Activated T-helper 1 cell treated with Interleukin-2 at 50 U/mL for 16 hours (primary cell): Measurements from ENCODE around the gene DMXL2.
"Not testable (repeated sequence)": the region's sequence is repeated elsewhere in the genome, so short reads cannot be mapped to it uniquely, and the experiment has no call there.

Source experiments
- DNase-seq: peaks from one replicate; pipeline ENCODE4 v3.0.0-alpha.2; 2020; ENCODE audit warnings: low read depth

Gene DMXL2

DNA sequence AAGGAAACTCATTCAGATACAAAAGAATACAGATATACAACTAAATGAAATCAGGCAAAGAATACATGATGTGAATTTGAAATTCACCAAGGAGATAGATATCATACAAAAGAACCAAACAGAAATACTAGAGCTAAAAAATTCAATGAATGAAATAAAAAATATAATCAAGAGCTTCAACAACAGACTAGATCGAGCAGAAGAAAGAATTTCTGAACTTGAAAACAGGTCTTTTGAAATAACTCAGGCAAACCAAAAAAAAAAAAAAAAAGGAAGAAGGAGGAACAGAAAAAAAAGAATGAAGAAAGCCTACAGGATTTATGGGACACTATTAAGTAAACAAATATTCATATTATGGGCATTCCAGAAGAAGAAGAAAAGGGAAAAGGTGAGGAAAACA is 137.8 kb downstream of the DMXL2 start:
- DNase-seq = no peak

DNA sequence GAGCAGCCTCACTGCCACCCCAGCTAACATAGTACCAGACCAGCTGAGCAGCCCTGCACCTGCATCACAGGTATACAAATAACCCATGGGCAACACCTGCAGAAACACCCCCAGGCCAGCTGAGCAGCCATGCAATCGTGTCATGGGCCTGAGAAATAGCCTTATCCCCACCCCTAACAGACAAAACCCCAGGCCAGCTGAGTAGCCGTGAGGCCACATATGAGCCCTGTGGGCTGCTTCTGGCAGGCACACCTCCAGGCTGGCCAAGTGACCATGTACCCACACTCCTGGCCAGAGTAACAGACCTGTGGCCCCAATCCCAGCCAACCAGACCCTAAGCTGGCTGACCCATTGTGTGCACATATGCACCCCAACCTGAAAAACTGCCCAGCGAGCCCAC is 138.6 kb downstream of the DMXL2 start:
- DNase-seq = no peak

DNA sequence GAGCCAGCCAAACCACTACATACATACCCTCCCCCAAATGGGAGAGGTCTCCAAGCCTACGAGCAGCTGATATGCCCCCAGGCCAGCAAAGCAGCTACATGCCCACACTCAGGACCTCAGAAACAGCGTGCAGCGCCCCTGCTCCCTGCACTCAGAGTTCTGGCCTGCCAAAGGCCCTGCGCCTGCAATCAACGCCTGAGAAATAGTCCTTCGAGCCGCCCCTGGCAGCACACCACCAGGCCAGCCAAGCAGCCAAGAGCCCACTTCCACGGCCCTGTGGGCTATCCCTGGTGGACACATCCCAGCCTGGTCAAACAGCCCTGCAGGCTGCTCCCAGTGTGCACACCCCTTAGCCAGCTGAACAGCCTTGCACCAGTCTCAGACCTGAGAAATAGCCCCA is 139.1 kb downstream of the DMXL2 start:
- no peak for DNase-seq

DNA sequence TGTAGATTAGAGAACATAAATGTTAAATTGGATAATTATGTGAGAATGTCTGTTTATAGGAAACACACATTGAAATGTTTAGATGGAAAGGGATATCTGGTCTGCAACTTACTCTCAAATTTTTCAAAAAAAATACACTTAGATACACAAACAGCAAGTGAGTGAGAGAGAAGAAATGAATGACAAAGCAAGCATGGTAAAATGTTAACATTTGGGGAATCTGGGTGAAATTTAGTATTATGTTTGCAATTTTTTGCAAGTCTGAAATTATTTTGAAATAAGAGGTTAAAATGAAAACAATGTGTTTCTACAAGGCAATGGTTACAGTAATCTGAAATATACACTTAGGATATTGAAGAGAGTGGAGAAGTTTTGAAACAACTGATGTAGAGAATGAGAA is 146.8 kb downstream of the DMXL2 start:
- DNase-seq = no peak

DNA sequence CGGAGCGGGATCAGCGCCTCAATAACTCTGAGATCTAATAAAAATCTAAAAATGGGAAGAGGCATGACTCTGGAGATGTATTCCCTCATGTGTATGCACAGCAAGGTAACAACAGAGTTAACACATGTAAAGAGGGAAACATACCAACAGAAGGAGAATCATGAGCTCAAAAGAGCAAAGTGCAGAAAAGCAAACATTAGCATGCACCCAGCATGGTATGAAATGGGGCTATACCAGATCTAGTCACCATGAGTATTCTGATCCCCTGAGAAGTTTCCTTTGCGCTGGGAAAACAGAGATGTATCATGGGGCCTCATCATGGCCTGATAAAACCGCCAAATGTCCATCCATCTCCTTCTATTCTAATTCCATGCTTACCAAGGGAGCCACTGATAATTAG is 152.1 kb downstream of the DMXL2 start:
- DNase-seq = no peak

DNA sequence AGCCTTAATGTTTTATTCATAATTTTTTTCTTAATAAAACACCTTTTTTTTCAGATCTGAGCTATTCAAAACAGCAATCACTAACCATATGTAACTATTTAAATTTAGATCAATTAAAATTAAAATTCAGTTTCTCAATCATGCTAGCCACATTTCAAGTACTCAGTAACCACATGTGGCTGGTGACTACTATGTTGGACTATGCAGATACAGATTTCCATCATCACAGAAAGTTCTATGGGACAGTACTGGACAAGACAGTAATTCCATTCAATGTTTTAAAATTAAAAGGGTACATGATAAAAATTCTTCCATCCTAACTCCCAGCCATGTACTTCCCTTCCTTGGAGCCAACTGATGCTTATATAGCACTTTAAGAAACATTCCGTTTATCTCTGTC is 161.8 kb downstream of the DMXL2 start:
- DNase-seq = no peak

DNA sequence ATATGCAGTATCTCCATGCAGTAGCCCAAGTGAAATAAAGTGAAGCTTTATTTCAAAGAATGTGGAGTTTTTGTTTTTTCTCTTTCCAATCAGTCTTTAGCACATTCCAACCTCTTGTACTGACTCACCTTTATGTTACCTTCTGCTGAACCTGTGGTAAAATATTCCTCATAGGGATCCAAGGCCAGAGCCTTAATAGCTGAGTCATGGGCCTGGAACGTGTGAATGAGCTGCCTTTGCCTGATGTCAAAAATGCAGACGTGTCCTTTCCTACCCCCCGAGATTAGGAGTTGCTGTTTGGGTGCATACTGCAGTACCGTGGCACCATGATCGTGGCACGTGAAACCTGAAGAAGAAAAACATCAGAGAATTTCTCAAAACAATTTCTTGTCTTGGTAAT is 172.6 kb downstream of the DMXL2 start:
- DNase-seq = no peak

DNA sequence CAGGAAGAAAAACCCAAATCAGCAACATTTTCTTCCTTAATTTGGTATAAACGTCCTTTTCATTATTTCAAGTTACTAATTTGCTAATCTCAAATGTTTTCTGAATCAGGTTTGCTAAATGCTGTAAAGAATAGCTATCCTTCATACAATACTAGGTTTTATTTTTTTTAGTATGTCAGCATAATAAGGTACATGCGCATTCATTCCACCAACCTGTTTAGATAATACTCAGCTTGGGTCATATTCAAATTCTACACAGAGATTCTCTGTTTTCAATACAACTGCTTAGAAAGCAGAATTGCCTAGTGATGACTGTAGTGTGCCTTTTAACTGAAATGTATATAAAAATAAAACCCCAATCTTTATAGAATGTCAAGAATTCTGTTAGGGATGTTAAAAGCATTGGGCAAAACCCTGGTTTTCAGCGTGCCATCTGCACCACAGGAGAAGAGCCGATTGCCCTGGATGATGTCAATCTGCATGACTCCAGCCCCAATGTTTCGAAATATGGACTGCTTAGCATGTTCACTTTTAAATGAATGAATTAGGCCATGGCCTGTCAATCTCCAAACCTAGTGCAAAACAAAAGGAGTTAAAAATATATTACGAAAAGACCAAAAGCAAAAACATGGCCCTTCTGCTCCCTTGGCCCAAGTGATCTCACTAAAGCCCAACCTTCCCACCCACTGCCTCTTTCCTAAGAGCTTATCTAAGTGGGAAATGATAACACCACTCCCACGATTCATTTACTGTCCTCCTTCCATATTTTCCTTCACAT is 173.8 kb downstream of the DMXL2 start:
- no peak for DNase-seq

DNA sequence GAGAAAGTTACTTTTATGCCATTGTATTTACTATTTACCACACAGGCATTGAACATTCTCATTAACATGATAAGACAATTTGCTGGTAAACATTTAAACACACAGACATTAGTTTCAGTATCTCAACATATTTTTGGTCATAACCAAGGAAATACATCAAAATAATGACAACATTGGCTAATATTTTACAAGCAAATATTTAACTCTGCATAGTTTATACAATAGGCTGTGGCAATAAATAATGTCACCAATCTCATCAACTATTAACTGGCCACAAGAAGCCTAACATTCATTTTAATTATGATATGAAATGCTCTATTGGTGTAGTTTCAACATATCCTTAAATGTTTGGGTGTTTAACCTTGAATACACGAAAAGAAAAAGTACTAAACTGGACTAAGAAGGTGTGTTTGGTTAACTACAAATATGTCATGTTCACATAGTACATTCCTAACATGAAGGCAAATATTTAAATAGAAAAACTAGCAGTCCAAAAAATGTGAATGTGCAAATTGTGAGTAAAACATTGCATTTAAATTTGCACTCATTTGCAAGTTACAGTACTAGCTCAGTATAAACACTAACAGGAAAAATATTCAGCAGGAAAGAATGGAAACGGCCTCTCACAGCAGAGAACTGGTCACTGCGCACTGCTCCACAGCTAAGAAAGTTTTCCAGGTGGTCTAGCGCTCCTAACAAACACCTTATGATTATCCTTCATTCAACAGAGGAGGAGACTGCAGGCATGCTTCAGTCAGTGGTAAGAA is 174.5 kb downstream of the DMXL2 start:
- no peak for DNase-seq

DNA sequence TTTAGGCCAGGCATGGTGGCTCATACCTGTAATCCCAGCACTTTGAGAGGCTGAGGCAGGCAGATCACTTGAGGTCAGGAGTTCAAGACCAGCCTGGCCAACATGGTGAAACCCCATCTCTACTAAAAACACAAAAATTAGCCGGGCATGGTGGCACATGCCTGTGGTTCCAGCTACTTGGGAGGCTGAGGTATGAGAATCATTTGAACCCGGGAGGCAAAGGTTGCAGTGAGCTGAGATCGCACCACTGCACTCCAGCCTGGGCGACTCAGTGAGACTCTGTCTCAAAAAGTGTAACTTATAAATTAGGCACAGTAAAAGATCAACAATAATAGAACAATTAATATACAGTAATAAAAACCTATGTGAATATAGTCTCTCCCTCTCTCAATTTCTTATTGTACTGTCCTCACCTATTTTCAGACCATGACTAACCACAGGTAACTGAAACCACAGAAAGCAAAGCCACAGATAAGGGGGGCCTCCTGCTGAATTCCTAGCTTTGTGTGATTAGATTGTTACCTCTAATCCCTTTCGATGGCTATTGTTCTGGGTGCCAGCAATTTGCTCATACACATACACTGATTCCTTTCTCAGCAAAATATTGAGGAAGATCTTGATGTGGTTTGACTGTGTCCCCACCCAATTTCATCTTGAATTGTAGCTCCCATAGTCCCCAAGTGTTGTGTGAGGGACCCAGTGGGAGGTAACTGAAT is 176.4 kb downstream of the DMXL2 start:
- DNase-seq = not testable (repeated sequence)

DNA sequence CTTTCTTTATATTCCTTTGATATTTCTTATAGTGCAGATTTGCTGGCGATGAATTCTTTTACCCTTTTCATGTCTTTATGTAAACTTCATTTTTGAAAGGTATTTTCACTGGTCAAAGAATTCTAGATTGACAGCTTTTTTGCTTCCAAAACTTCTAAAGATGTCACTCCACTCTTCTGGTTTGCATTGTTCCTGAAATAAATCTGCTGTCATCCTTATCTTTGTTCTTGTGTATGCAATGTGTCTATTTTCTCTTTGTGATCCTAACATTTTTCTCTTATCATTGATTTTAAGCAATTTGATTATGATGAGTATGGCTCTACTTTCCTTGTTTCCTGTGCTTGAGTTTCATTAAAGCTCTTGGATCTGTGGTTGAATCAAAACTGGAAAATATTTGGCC is 177.8 kb downstream of the DMXL2 start:
- no peak for DNase-seq

DNA sequence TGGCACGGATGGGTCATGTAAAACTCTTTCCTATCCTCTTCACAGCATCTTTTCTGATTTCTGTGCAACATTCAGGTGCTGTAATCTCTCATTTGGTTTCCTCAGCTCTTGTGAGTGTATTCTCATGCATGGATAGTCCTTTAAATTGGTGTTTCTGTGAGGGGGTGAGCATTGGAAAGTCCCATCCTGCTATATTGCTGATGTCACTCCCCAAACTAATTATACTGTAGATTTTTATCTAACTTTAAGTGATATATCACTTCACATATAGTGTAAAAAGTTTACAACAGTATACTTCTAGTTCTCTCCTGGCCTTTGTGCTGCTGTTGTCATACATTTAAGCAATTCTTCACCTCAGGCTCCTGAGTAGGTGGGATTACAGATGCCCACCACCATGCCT is 178.5 kb downstream of the DMXL2 start:
- DNase-seq = no peak

DNA sequence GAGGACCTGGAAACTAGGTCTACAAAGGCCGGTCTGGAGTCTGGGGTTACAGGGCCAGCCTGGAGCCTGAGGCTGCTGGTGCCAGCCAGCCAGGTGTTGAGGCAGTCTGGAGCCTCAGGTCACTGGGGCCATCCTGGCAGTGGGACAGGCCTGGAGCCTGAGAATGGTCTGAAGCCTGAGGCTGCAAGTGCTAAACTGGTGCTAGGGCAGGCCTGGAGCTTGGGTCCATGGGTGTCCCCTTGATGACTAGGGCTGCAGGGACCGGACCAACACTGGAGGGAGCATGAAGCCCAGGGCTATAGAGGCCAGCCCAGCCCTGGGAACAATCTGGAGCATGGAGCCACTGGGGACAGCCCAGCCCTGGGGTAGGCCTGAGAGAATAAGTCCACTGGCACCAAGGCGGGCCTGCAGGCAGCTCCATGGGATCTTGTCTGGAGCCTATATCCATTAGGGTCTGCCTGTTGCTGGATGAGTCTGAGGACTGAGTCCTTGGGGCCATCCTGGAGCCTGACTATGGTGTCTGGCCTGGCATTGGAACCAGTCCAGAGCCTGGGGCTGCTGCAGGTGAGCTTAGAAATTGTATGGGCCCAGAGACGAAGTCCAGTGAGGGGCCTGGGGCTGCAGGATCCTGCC is 179.2 kb downstream of the DMXL2 start:
- DNase-seq = no peak

DNA sequence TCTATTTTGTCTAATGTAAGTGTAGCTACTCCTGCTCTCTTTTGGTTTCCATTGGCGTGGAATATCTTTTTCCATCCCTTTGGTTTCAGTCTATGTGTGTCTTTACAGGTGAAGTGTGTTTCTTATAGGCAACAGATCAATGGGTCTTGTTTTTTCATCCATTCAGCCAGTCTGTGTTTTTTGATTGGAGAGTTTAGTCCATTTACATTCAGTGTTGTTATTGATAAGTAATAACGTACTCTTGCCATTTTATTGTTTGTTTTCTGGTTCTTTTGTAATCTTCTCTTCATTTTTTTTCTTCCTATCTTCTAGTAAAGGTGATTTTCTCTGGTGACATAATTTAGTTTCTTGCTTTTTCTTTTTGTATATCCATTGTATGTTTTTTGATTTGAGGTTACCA is 184.0 kb downstream of the DMXL2 start:
- no peak for DNase-seq

DNA sequence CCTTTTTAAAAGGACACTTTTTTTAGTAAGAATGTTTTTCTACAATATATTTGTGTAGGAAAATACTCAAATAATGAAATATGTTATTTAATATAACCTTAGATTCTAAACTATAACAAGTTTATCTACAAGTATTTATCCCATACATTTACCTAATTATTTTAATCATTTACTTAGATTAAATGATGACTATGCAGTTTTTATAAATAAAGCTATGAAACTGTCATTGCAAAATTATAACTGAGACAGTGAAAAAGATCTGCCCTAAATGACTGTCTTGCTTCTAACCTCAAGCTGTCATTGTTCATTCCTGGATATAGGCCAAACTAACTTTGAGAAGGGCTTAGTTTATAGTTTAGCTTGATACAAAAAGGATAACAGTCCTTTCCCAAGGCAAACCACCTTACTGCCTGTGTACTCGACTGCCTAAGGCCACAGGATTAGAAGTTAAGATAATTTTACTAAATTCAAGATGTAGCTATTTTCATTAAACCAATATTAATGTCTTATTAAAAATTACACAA is 197.0 kb downstream of the DMXL2 start:
- DNase-seq = no peak

DNA sequence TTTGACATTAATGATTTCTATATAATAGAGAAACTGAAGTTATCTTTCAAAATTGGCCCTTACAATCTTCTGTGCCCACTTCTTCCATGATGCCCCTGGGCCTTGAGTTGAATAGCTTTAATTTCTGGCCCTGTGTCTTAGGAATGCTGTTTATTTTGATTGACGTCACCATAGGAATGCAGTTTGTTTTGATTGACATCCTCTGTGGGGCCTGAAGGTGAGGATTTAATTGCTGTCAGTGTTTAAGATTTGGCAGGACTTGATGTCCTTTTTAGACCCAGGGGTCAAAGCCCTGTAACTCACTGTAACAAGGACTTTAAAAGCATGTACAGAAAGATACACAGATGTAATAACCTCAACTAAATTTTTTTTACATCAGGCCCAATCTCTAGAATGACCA is 197.8 kb downstream of the DMXL2 start:
- DNase-seq = no peak

DNA sequence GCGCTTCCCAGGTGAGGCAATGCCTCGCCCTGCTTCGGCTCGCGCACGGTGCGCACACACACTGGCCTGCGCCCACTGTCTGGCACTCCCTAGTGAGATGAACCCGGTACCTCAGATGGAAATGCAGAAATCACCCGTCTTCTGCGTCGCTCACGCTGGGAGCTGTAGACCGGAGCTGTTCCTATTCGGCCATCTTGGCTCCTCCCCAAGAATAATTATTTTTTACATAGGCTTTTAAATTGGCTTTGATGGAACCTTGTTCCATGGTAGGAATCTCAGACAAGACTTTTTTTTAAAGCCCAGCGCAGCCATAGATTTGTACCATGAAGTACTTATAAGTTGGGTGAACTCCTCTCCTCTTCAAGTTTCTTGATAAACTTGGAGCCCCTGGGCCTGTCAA is 199.5 kb downstream of the DMXL2 start:
- DNase-seq = not testable (repeated sequence)

DNA sequence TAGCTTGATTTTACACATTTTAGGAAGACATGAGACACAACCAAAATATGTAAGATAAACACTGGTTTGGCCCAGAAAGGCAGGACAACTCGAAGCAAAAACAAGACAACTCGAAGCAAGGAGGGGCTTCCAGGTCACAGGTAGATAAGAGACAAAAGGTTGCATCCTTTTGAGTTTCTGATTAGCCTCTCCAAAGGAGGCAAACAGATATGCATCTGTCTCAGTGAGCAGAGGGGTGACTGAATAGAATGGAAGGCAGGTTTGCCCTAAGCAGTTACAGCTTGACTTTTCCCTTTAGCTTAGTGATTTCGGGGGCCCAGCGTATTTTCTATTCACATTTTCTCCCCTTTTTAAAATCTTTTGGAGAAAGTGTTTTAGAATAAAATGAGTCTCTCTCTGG is 206.4 kb downstream of the DMXL2 start:
- no peak for DNase-seq

DNA sequence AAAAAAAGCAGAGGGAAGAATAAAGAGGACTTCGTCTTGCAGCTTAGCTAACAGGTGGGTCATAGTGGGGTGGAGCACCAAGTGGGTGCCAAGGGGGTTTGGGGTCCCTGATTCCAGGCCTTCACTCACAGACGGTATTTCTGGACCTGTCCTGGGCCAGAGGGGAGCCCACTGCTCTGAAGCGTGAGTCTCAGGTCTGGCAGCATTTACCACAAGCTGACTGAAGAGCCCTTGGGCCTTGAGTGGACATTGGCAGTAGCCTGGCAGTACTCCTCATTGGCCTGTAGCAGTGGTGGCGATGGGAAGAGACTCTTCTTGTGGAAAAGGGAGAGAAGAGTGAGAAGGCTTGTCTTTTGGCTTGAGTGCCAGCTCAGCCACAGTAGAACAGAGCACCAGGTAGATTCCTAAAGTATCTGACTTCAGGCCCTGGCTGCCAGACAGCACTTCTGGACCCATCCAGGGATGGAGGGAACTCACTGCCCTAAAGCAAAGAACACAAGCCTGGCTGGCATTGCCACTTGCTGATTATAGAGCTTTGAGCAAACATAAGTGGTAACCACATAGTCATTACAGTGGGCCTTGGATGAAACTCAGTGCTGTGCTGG is 208.2 kb downstream of the DMXL2 start:
- no peak for DNase-seq

DNA sequence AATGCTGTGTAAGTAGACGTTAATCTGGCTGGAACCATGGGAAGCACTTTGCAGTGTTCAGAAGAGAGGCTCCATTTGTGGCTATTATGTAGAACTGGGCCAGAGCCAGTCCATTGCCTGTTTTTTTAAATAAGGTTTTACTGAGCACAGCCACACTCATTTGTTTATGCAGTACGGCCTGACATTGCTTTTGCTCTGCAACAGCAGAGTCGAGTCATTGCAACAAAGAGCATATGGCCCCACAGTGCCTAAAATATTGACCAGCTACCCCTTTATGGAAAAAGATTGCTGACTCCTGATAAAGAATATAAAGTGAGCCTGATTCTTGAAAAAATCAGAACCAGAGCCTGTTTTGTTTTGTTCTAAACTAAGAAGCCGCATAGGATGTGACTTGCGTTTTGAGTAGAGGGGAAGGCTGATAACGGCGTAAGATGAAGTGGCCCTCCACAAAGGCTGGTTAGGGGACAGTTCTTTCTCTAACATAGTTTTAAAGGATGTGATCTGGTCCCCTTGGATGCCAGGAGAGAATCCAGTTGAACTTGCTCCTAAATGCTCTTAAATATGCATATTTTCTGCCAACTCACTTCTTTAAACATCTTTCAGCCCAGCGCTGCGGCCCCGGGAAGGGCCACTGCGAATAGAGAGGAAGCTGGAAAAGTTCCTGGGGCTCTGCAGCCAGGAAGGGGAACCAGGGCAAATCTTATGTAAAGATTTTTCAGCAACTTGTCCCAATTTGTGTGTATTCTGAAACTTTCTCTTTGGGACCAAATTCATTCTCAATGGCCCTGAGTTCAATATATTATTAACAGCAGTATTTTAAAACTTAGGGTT is 216.7 kb downstream of the DMXL2 start:
- no peak for DNase-seq
